Lower leg skin (tissue), 4 donors: ENCODE results near the gene BLTP3B. TPM values are rescaled to one million over a fixed set of nuclear protein-coding genes. Genes with fewer than 3 reads are reported as not detected.

Source experiments
- DNase-seq, 2 donors: peaks; one replicate each; pipeline ENCODE4 v3.0.0-alpha.2; 2019; ENCODE audit warnings: low spot score in 2 of 2
- H3K4me3 ChIP-seq: fragments of 200-600 bp; sonication (generic); 2 replicates; pipeline ENCODE4 v1.5.1; 2017; ENCODE audit warnings: mild to moderate bottlenecking, low read depth; ENCODE audit not compliant: poor library complexity, severe bottlenecking
- POLR2A ChIP-seq, 2 donors: fragments of 450-650 bp; IDR thresholded peaks; one replicate each; pipeline ENCODE4 v1.6.1; 2016 to 2017; ENCODE audit warnings: antibody characterized with exemption in 2 of 2, mild to moderate bottlenecking in 1 of 2, moderate library complexity in 1 of 2
- WGBS, 2 donors: methylation state at CpG; one replicate each; pipeline ENCODE4 v1.1.5; 2018; 5-methylcytosine and 5-hydroxymethylcytosine counted together
- intact Hi-C: fragments of 100-400 bp; cut with DNase I; formaldehyde crosslinking; loops from one replicate; pipeline ENCODE4 v1.15.0; 2023; ENCODE audit warnings: low total_unique reads
- total RNA-seq, 4 donors: library from RNA; depleted of rRNA; stranded (reverse); fragments of >200 nt; gene quantifications; one replicate each; pipeline ENCODE4 v1.1.0, GENCODE V29; 2016
- TF ChIP-seq, protein P1 (sequence below), 3 donors: fragments of 450-650 bp; IDR thresholded peaks; one replicate each; pipeline ENCODE4 v1.5.1; 2016; ENCODE audit warnings: antibody characterized with exemption in 3 of 3, mild to moderate bottlenecking in 3 of 3, moderate library complexity in 2 of 3

The BLTP3B gene
- total RNA-seq, 4 donors from 2014 or later: 20.3 to 29.1 (median 23.6) TPM

DNA sequence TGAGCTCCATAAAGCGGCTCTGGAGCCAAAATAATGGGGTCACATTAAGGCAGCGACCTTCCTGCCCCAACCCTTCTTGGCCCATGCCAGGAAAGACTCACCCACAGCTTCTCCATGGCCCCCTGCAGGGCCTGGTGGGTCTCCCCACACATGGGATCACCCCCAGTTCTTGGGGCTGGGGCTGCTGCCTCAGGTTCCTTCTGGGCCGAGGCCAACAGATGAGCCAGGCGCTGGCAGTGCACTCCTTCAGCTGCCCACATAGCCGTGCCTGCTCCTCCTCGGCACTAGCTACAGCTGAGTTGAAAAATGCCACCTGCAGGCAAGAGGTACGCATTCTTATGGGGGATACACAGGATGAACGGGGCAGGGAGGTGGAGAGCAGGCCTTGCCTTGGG, 14.8 kb upstream of the BLTP3B start:
- WGBS, 2 donors: 93 to 94% methylated on average over 7 to 8 of the region's 8 CpGs
- intact Hi-C loops: no loop called here
- no peak overlapping the region for H3K4me3 ChIP-seq
- TF ChIP-seq, protein P1, sequence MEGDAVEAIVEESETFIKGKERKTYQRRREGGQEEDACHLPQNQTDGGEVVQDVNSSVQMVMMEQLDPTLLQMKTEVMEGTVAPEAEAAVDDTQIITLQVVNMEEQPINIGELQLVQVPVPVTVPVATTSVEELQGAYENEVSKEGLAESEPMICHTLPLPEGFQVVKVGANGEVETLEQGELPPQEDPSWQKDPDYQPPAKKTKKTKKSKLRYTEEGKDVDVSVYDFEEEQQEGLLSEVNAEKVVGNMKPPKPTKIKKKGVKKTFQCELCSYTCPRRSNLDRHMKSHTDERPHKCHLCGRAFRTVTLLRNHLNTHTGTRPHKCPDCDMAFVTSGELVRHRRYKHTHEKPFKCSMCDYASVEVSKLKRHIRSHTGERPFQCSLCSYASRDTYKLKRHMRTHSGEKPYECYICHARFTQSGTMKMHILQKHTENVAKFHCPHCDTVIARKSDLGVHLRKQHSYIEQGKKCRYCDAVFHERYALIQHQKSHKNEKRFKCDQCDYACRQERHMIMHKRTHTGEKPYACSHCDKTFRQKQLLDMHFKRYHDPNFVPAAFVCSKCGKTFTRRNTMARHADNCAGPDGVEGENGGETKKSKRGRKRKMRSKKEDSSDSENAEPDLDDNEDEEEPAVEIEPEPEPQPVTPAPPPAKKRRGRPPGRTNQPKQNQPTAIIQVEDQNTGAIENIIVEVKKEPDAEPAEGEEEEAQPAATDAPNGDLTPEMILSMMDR (IDR thresholded peaks at IDR 0.05): no peak
- no peak for TF ChIP-seq POLR2A (IDR thresholded peaks at IDR 0.05)
- no peak for DNase-seq

DNA sequence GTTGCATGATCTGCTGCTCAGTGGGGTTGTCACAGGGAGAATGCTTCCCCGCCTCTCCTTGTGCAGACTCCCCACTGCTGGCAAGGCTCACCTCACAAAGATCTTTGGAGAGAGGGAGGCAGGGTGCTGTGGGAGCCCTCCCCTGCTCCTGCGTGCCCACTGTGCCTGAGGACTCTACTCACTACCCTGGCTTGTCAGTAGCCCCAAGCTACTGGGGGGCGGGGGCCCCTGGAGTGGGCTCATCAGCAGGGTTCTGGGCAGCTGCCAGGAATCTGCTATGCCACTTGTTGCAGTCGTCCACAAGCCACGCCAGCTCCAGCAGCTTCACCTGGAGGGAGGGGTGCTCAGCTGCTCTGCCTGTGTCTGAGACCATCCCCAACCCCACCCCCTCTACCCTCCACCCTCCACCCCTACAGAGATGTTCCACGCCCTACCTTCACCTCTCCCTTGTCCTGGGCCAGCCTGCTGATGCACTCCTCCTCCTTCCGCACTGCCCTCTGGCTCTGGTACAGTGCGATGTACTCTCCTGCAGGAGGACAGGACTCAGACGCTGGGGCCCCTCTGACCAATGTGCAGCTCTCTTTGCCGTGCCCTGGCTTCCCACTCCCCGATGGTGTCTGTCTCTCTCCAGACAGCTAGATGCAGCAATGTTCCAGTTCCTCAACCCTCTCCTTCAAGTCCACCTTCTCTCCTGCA, 14.2 kb upstream of the BLTP3B start:
- H3K4me3 ChIP-seq: no peak overlapping the region
- WGBS, 2 donors: 69 to 90% methylated on average over 9 to 11 of the region's 11 CpGs
- TF ChIP-seq, protein P1 (IDR thresholded peaks at IDR 0.05): no peak
- TF ChIP-seq POLR2A (IDR thresholded peaks at IDR 0.05): no peak
- DNase-seq: no peak
- intact Hi-C loops: no loop called here

DNA sequence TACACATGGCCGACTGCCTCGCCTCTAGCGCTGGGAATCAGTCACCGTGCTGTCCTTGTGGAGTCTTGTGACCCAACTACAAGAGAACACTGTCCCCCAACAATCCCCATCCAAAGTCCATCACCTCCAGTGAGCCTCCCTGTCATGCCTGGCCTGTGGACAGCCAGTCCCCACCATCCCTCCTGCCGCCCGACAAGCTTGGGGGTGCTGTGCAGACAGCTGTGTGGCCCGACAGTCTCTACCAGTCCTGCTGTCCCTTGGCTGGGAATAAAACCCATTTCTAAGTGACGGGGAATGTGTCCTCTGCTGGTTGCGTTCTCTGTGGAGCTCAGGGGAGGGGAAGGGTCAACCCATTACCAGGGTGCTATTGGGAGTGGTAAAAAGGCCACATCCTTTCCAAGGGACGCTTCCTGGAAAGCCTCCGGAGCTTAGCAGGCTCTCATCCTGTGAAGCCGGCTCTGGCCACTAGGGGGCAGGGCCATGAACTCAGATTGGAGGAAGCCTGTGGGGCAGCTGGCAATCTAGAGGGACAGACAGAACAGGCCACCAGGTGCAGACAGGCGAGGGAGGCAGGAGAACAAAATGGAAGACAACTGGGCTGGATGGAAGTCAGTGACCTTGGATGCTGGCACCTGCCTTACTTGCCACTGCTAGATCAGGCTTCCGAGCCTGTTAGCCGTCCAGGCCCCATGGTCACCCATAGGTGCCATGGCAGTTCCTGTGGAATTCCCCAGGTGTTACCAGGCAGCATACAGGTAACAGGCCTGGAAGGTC, 12.0 kb upstream of the BLTP3B start:
- no peak overlapping the region for H3K4me3 ChIP-seq
- DNase-seq: peak; percentile 31 to 92
- intact Hi-C loops: no loop called here
- TF ChIP-seq, protein P1 (IDR thresholded peaks at IDR 0.05): no peak
- no peak for TF ChIP-seq POLR2A (IDR thresholded peaks at IDR 0.05)
- WGBS, 2 donors: 68 to 72% methylated on average over 15 of the region's 15 CpGs

DNA sequence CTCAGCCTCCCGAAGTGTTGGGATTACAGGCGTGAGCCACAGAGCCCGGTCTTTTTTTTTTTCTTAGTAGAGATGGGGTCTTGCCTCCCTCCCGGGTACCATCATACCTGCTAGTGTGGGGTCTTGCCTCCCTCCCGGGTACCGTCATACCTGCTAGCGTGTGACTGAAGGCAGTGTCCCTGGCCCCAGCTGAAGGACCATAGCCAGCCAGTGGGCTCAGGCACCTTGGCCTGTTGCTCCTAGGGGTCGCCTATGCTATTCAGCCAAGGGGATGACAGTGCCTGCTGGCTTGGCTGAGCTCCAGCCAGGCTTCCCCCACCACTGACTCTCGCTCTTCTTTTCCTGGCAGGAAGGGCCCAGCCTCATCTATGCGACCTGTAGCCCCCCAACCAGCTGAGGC, 10.5 kb upstream of the BLTP3B start:
- intact Hi-C loops: no loop called here
- 91 to 93% methylated on average over 10 of the region's 10 CpGs for WGBS, 2 donors
- TF ChIP-seq, protein P1 (IDR thresholded peaks at IDR 0.05): no peak
- TF ChIP-seq POLR2A (IDR thresholded peaks at IDR 0.05): no peak
- DNase-seq: no peak
- H3K4me3 ChIP-seq: no peak overlapping the region

DNA sequence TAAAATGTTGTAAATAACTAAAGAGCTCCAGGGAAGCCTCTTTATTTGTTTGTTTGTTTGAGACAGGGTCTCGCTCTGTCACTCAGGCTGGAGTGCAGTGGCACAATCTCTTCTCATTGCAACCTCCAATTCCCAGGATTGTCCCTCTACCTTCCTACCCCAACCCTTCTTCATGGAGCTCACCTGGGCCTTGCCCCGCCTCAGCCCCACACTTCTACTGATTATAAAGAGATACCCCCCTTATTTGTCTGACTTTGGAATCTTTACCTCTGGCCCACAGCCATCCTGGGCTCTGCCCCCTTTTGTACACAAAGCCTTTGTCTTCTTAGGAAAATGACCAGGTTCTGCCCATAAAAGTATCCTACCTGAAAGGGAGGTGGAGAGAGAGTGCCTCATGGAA, 9.1 kb upstream of the BLTP3B start:
- TF ChIP-seq, protein P1 (IDR thresholded peaks at IDR 0.05): no peak
- TF ChIP-seq POLR2A (IDR thresholded peaks at IDR 0.05): no peak
- no peak overlapping the region for H3K4me3 ChIP-seq
- DNase-seq: no peak
- 94 to 97% methylated on average over 2 of the region's 2 CpGs for WGBS, 2 donors
- intact Hi-C loops: no loop called here
